HEK293 (cell line): Measurements from ENCODE around the gene OR5B12.

Experiments used
- ZNF10 ChIP-seq: fragments of 450-650 bp; formaldehyde crosslinking; IDR thresholded peaks from 2 replicates; pipeline ENCODE4 v1.5.1; 2017; ENCODE audit warnings: missing biosample characterization, missing genetic modification characterization
- ZNF221 ChIP-seq: fragments of 450-650 bp; formaldehyde crosslinking; IDR thresholded peaks from 2 replicates; pipeline ENCODE4 v1.5.1; 2017; ENCODE audit warnings: missing biosample characterization, missing genetic modification characterization, borderline replicate concordance
- ZNF302 ChIP-seq: fragments of 450-650 bp; formaldehyde crosslinking; IDR thresholded peaks from 2 replicates; pipeline ENCODE4 v1.5.1; 2016; ENCODE audit warnings: missing biosample characterization, missing genetic modification characterization, low read depth

GRCh38 chr11:58406774-58407173 is 35.3 kb downstream of the OR5B12 start, which contains the start of gene OR5B3:
- no peak for TF ChIP-seq ZNF302 (tag by site-specific recombination)
- no peak for TF ChIP-seq ZNF10
- TF ChIP-seq ZNF221, result no peak
